CD4-positive, CD25-positive, alpha-beta regulatory T cell (primary cell): ENCODE results near the gene SLC5A3. TPM values are rescaled to one million over a fixed set of nuclear protein-coding genes. Genes with fewer than 3 reads are reported as not detected.
A peak's percentile ranks its signal among the peaks of the same experiment; 100 is the strongest.

Experiments used
- ATAC-seq, 2 donors: fragments of 150-1000 bp; cut with Tn5 transposase; one replicate each; pipeline ENCODE4 v1.10.0; 2021; ENCODE audit warnings: low read depth in 2 of 2, moderate number of reproducible peaks in 2 of 2, moderate library complexity in 1 of 2
- DNase-seq, 3 donors: peaks; one replicate each; pipeline versions ENCODE4 v3.0.0 to v3.0.0-alpha.2; 2012 to 2022; ENCODE audit warnings: mixed read lengths in 1 of 3
- H3K27ac ChIP-seq: one replicate; pipeline ENCODE4 v1.7.0; 2013; ENCODE audit warnings: mild to moderate bottlenecking, low read length; ENCODE audit not compliant: insufficient read depth, poor library complexity, severe bottlenecking
- H3K27me3 ChIP-seq: one replicate; pipeline ENCODE4 v1.7.0; 2013; ENCODE audit warnings: low read length; ENCODE audit not compliant: control insufficient read depth, insufficient read depth
- H3K36me3 ChIP-seq: one replicate; pipeline ENCODE4 v1.7.0; 2013; ENCODE audit warnings: mild to moderate bottlenecking, low read length, moderate library complexity; ENCODE audit not compliant: control insufficient read depth, insufficient read depth
- H3K4me1 ChIP-seq: 2 replicates; pipeline ENCODE4 v1.7.0; 2013; ENCODE audit warnings: mild to moderate bottlenecking, low read length; ENCODE audit not compliant: insufficient read depth, control insufficient read depth, poor library complexity, severe bottlenecking
- H3K4me3 ChIP-seq: one replicate; pipeline ENCODE4 v1.7.0; 2013; ENCODE audit warnings: low read depth, mild to moderate bottlenecking, low read length, moderate library complexity
- H3K9me3 ChIP-seq, 2 experiments: 1 replicate in 1 of 2; 2 replicates in 1 of 2; pipeline ENCODE4 v1.7.0; 2013; ENCODE audit warnings: low read length in 2 of 2, mild to moderate bottlenecking in 1 of 2, moderate library complexity in 1 of 2; ENCODE audit not compliant: control insufficient read depth in 2 of 2
- H3K27ac Mint-ChIP-seq, 3 donors: one replicate each; pipeline ENCODE4 v1.8.0; 2020 to 2022; ENCODE audit warnings: mild to moderate bottlenecking in 3 of 3, mixed read lengths in 3 of 3, moderate library complexity in 2 of 3
- H3K27me3 Mint-ChIP-seq: one replicate; pipeline ENCODE4 v1.8.0; 2022; ENCODE audit warnings: mild to moderate bottlenecking, mixed read lengths
- H3K36me3 Mint-ChIP-seq: one replicate; pipeline ENCODE4 v1.8.0; 2020; ENCODE audit warnings: mixed read lengths
- H3K4me1 Mint-ChIP-seq, 4 donors: one replicate each; pipeline ENCODE4 v1.8.0; 2020 to 2022; ENCODE audit warnings: mixed read lengths in 4 of 4, mild to moderate bottlenecking in 1 of 4
- H3K4me3 Mint-ChIP-seq, 4 donors: one replicate each; pipeline ENCODE4 v1.8.0; 2020 to 2022; ENCODE audit warnings: mild to moderate bottlenecking in 4 of 4, mixed read lengths in 4 of 4, moderate library complexity in 3 of 4
- H3K9me3 Mint-ChIP-seq, 7 donors: one replicate each; pipeline ENCODE4 v1.8.0; 2020 to 2022; ENCODE audit warnings: mixed read lengths in 7 of 7, mild to moderate bottlenecking in 3 of 7, moderate library complexity in 2 of 7
- polyA plus RNA-seq, 4 donors: library from polyadenylated mRNA; unstranded; fragments of 300-500 nt; fragmentation: Illumina TruSeq; gene quantifications; one replicate each; pipeline ENCODE4 v1.2.3, GENCODE V29; 2021
- total RNA-seq: library from RNA; stranded (reverse); gene quantifications from one replicate; pipeline ENCODE4 v1.2.3, GENCODE V29; 2022

The SLC5A3 gene
- total and polyA plus RNA-seq, 5 donors from 2014 or later: 1.0 to 13.7 (median 2.2) TPM

DNA sequence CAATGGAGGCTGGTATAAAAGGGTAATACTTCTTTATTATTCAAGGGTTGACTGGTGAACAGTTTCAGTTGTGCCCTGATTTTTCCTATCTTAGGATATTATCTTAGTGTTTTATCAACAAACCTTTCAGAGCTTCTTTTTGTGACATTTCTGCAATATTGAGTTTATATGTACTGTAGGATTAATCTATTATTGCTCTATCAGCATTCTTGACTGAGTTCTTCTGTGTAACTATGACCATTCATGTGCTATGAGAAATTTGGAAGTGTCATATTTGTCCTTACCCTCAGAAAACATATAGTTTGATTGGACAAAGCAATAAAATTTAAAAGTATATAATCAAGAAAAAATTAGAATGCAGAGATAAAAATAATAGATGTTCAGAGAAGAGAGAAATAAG lies 25.5 kb upstream of the SLC5A3 start:
- no peaks in the 10 kb centered on the region for H3K9me3 Mint-ChIP-seq

DNA sequence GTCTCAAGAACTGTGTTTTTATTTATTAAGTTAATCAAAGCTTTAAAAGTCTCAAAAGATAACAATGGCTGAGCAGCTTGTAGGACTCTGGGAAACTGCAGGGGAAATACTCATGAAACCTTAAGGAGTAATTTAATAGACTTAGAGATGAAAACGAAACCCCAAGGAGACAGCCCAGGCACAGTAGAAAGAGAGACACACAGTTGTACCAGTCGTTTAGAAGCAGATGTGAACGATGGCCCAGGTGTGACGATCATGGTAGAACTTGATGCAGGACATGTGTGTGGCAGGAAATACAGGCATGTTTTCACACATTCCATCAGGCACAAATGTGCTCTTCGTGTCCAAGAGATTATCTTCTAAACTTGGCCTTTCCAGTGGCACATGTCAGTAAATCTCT lies 21.2 kb upstream of the SLC5A3 start:
- H3K9me3 Mint-ChIP-seq: peaks cover 0 to 2% (median 0%) of the 10 kb centered on the region in 7 donors
- Histone ChIP-seq H3K27ac (no peak overlapping the region), H3K9me3 (no peaks in the 10 kb centered on the region), H3K36me3 (no peaks in the 10 kb centered on the region), H3K4me1 (no peaks in the 10 kb centered on the region), H3K4me3 (no peak overlapping the region), H3K27me3 (no peaks in the 10 kb centered on the region)
- no peaks in the 10 kb centered on the region for H3K36me3 Mint-ChIP-seq
- no peak for ATAC-seq
- peaks cover 0 to 14% (median under 1%) of the 10 kb centered on the region in 4 donors for H3K4me1 Mint-ChIP-seq
- no peak for DNase-seq
- no peaks in the 10 kb centered on the region for H3K27me3 Mint-ChIP-seq
- no peak overlapping the region for H3K27ac Mint-ChIP-seq
- no peak overlapping the region for H3K4me3 Mint-ChIP-seq

More for the DNA sequence above, 25.5 kb upstream of the SLC5A3 start:
- Mint-ChIP-seq H3K27ac (peak overlapping the region in 1 of 3 donors; percentile 33), H3K4me1 (peaks cover 4 to 16% (median 10%) of the 10 kb centered on the region in 4 donors), H3K27me3 (peaks cover 8% of the 10 kb centered on the region), H3K36me3 (no peaks in the 10 kb centered on the region), H3K4me3 (peak overlapping the region in 1 of 4 donors; percentile 21)
- DNase-seq (no peak), ATAC-seq (no peak)
- Histone ChIP-seq H3K4me3 (no peak overlapping the region), H3K4me1 (peaks cover 3% of the 10 kb centered on the region), H3K9me3 (no peaks in the 10 kb centered on the region), H3K27ac (no peak overlapping the region), H3K36me3 (no peaks in the 10 kb centered on the region), H3K27me3 (no peaks in the 10 kb centered on the region)

DNA sequence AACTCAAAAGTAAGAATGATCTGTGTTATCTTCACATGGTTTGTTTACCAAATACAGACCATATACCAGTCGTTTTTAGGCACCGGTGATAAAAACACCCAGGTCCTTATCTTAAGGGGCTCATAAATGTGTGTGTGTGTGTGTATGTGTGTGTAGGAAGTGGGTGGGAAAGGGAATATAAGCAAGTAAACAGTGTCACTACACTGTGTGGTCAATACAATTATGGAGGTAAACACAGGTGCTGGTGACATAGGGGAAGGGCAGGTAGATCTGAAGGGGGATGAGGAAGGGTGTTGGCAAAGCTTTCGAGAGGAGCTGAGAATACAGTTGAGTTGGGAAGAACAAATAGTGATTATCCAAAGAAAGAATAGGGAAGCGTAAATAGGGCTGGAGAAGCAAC lies 19.1 kb upstream of the SLC5A3 start:
- H3K27ac Mint-ChIP-seq: peak overlapping the region in 1 of 3 donors; percentile 9
- Histone ChIP-seq H3K4me3 (no peak overlapping the region), H3K27ac (no peak overlapping the region), H3K36me3 (no peaks in the 10 kb centered on the region), H3K9me3 (no peaks in the 10 kb centered on the region), H3K4me1 (no peaks in the 10 kb centered on the region), H3K27me3 (no peaks in the 10 kb centered on the region)
- H3K27me3 Mint-ChIP-seq: no peaks in the 10 kb centered on the region
- peaks cover 0 to 2% (median 0%) of the 10 kb centered on the region in 7 donors for H3K9me3 Mint-ChIP-seq
- no peaks in the 10 kb centered on the region for H3K36me3 Mint-ChIP-seq
- no peak for DNase-seq
- no peak for ATAC-seq
- no peak overlapping the region for H3K4me3 Mint-ChIP-seq
- H3K4me1 Mint-ChIP-seq: peaks cover 0 to 14% (median 0%) of the 10 kb centered on the region in 4 donors

DNA sequence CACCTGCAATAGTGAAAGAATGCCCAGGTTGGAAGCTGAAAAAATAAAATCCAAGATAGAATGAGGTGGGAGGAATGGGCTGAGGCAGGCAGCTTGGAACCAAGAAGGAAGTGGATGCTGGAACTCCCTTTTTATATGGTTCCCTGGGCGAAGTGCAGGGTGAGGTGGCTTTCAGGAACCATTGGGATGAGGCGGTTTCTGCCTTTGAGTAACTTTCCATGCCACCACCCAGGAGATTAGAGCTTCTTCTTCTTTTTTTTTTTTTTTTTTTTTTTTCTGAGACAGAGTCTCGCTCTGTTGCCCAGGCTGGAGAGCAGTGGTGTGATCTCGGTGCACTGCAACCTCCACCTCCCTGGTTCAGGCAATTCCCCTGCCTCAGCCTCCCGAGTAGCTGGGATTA lies 17.8 kb upstream of the SLC5A3 start:
- no peaks in the 10 kb centered on the region for H3K9me3 ChIP-seq
- H3K36me3 ChIP-seq: no peaks in the 10 kb centered on the region
- no peak overlapping the region for H3K27ac ChIP-seq
- H3K27me3 ChIP-seq: no peaks in the 10 kb centered on the region
- DNase-seq: no peak
- H3K4me3 ChIP-seq: no peak overlapping the region
- Mint-ChIP-seq H3K36me3 (no peaks in the 10 kb centered on the region), H3K9me3 (peaks cover 0 to 2% (median 0%) of the 10 kb centered on the region in 7 donors), H3K4me3 (no peak overlapping the region), H3K4me1 (peaks cover 0 to 14% (median under 1%) of the 10 kb centered on the region in 4 donors), H3K27me3 (no peaks in the 10 kb centered on the region), H3K27ac (no peak overlapping the region)
- no peak for ATAC-seq
- no peaks in the 10 kb centered on the region for H3K4me1 ChIP-seq

DNA sequence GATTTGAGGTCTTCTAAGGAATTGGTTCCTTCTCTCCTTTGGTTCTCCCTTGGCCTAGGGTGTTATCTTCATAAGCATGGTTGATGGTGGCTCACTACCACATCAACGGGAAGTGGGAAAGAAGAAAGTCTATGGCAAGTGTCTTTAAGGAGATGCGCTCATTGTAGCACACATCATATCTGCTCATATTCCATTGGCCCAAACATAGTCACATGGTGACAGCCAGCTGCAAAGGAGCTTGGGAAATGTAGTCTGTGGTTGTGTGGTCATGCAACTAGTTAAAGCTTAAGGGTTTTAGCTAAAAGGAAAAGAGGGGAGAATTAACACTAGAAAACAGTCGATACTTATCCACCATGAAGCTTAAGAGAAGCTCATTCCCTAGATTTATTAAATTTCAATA lies 11.4 kb upstream of the SLC5A3 start:
- H3K27me3 ChIP-seq: no peaks in the 10 kb centered on the region
- no peak overlapping the region for H3K27ac ChIP-seq
- no peaks in the 10 kb centered on the region for H3K9me3 ChIP-seq
- ATAC-seq (no peak), DNase-seq (peak in 1 of 3 donors; percentile 29)
- Mint-ChIP-seq H3K9me3 (peaks cover 0 to 5% (median 1%) of the 10 kb centered on the region in 7 donors), H3K36me3 (no peaks in the 10 kb centered on the region), H3K27ac (no peak overlapping the region), H3K4me1 (peaks cover 0 to 9% (median 3%) of the 10 kb centered on the region in 4 donors), H3K4me3 (no peak overlapping the region), H3K27me3 (peaks cover 9% of the 10 kb centered on the region)
- no peaks in the 10 kb centered on the region for H3K36me3 ChIP-seq
- no peaks in the 10 kb centered on the region for H3K4me1 ChIP-seq
- H3K4me3 ChIP-seq: no peak overlapping the region

DNA sequence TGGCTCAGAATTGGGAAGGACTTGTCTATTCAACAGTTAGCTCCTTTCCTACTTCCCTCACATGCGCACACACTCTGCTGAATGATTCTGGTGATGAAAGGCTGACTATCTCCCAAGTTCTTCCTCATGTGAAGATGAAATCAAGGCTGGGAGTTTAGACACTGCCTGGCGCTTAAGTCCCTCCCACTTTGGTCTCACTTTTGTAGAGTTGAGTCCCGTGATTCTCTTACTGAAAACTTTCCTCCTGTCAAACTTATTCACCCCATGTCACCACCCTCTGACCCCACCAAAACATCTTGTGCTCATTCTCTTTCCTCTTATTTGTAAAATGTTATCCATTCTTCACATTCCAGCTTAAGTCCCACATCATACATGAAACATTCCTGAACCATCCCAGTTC lies 8.4 kb upstream of the SLC5A3 start:
- no peak for ATAC-seq
- H3K4me3 ChIP-seq: no peak overlapping the region
- DNase-seq: no peak
- no peaks in the 10 kb centered on the region for H3K4me1 ChIP-seq
- no peaks in the 10 kb centered on the region for H3K27me3 ChIP-seq
- H3K36me3 Mint-ChIP-seq: no peaks in the 10 kb centered on the region
- peaks cover 9% of the 10 kb centered on the region for H3K27me3 Mint-ChIP-seq
- no peak overlapping the region for H3K4me3 Mint-ChIP-seq
- peaks cover 0 to 9% (median 3%) of the 10 kb centered on the region in 4 donors for H3K4me1 Mint-ChIP-seq
- H3K36me3 ChIP-seq: no peaks in the 10 kb centered on the region
- H3K9me3 ChIP-seq: no peaks in the 10 kb centered on the region
- peaks cover 0 to 5% (median 3%) of the 10 kb centered on the region in 7 donors for H3K9me3 Mint-ChIP-seq
- H3K27ac Mint-ChIP-seq: no peak overlapping the region
- H3K27ac ChIP-seq: no peak overlapping the region

DNA sequence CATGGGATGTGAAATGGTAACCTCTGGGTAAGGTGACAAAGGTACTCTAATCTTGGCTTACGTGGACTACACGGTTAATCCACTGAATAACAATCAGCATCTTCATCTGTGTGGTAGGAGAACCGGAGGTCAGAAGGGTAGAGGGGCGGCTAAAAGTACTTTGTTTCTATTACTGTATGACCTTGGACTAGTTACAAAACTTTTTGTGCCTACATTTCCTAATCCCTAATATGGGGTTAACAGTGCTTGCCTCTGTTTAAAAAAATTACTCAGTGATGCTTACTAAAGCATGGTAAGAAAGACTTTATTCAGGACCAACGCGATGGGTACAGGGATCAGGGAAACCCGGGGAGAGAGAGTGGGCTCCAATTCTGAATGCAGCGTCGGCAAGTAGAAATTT lies 1.7 kb upstream of the SLC5A3 start:
- H3K4me1 Mint-ChIP-seq: peaks cover 23 to 38% (median 31%) of the 10 kb centered on the region in 4 donors
- Histone ChIP-seq H3K9me3 (no peaks in the 10 kb centered on the region), H3K4me1 (peaks cover 27% of the 10 kb centered on the region), H3K4me3 (no peak overlapping the region), H3K36me3 (no peaks in the 10 kb centered on the region), H3K27ac (no peak overlapping the region), H3K27me3 (no peaks in the 10 kb centered on the region)
- peak overlapping the region; percentile 88 to 97 (median 94) for H3K4me3 Mint-ChIP-seq
- no peaks in the 10 kb centered on the region for H3K36me3 Mint-ChIP-seq
- peaks cover 0 to 3% (median 0%) of the 10 kb centered on the region in 7 donors for H3K9me3 Mint-ChIP-seq
- H3K27me3 Mint-ChIP-seq: peaks cover 6% of the 10 kb centered on the region
- DNase-seq (no peak), ATAC-seq (no peak)
- H3K27ac Mint-ChIP-seq: peak overlapping the region in 2 of 3 donors; percentile 1 to 26
